HUDEP-2 (cell line): ENCODE data around the gene CASZ1.
A peak's percentile ranks its signal among the peaks of the same experiment; 100 is the strongest.

Experiments
- DNase-seq, 76 experiments: peaks; one replicate each; lab custom pipeline; 2025; ENCODE audit not compliant: unreplicated experiment in 76 of 76; lab: John Stamatoyannopoulos, UW

Gene CASZ1

DNA sequence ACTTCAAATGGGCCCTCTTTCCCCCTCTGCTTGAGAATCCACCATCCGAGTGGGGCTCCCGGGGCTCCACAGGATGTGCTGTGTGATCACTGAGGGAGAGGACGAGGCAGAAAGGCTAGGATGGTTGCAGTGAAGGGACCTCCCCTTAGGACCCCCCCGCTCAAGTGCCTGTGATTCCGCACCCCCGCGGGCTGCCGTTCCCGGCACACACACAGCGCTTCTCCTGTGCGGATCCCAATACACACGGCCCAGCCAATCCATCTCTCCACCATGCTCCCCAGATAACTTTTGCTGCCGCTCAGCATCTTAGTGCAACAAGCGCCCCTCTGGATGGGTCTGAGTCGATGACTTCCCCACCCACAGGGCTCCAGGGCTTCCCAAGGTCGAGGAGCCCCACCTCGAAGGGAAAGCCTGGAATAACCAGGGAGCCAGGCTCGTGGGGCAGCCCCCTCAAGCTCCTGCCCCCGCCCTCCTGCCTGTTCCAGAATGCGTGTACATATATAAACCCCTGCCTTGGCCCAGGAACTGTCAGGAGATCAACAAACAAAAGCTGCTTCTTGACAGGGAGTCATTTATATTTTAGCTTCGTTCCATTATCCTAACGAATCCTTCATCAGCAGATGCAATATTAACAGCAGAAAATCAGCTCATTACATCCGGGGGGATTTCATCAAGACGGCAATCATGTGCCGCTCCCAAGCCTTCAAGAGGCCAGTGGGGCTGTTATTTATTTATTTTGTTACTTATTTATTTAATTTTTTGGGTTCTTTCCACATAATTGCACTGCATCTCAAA lies 83.7 kb downstream of the CASZ1 start:
- DNase-seq = no peak

GRCh38 chr1:10710489-10710888 lies 86.0 kb downstream of the CASZ1 start:
- DNase-seq = no peak

DNA sequence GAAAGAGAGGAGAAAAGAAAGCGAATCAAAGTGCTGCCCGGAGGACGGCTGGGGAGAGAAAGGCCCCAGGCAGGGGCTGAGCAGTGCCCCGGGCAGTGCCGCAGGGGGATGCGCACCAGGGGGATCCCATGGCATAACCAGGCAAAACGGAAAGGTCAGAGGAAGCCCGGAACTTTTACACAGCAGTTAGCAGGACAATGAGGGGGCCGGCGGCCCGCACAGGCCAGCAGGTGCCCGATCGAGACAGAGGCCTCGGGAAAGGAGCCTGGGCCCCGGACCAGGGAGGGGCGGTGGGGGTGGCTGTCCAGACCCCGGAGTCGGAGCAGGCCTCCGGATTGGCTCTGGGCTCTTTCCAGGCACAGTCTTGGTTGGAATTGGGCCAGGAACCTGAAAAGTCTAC lies 86.8 kb downstream of the CASZ1 start:
- no peak for DNase-seq

DNA sequence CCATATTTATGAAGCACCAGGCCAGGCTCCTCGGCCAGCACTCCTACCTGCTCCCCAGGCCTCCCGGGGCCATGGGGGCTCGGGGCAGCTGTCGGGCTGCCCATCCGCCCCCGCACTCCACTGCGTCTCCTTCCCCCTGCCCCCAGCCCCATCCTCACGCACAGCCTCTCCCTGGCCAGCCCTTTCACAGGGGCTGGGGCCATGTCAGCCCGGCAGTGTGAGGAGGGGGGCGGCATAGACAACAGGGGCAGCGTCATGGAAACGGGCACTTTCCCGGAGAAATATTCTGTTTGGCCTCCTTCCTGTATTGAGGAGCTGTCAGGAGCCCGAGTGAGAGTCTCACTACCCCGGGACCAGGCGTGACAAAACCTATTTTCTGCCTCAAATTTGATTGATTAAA lies 87.3 kb downstream of the CASZ1 start:
- DNase-seq = no peak

GRCh38 chr1:10708757-10709156 lies 87.7 kb downstream of the CASZ1 start:
- no peak for DNase-seq

- DNase-seq = no peak
Observed at GRCh38 chr1:10707208-10707607, 89.2 kb downstream of the CASZ1 start.

DNA sequence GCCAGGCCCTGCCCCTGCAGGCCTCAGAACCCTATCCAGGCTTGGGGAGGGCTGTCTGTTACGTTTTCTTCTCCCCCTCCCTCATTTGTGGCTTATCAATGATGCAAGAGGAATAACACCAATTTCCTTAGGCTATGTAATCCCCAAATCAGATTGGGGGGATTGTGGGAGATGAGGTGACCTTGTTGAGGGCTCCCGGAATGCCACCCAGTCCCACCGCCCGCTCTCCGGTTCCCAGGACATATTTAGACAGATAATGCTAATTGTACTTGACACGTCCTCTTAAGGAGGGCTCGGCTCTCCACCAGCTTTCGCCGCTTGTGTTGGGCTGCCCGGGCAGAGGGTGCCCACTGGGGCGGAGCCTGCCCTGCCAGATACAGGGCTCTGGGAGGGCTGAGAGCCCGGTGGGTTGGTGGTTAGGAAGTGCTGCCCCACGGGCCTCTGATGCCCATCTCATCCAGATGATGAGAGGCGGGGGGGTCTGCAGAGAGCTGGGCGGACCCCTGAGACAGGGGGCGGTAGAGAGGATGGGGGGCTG lies 90.0 kb downstream of the CASZ1 start:
- DNase-seq = no peak

GRCh38 chr1:10705953-10706352 lies 90.5 kb downstream of the CASZ1 start:
- DNase-seq = no peak

DNA sequence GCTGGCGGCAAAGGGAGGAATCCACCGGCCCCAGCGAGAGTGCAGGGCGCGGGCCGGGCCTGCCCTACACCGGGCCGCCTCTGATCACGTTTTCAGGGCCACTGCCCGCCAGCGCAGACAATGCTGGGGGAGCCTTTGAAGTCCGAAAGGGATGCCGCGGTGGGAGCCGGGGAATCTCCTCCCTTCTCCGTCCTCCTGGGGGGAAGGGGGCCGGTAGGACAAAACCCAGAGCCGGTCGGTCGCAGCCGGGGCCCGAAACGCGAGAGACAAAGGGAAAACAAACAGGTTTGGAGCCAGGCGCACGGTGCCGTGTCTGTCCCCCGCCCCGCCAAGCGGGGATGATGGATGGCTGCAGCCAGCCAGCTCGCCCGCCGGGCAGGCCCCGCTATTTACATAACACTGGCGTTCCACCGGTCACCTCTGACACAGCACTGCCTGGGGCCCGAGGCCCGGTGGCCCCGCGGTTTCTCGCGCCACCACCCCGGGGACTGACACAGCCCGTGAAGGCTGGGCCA lies 92.0 kb downstream of the CASZ1 start:
- no peak for DNase-seq

DNA sequence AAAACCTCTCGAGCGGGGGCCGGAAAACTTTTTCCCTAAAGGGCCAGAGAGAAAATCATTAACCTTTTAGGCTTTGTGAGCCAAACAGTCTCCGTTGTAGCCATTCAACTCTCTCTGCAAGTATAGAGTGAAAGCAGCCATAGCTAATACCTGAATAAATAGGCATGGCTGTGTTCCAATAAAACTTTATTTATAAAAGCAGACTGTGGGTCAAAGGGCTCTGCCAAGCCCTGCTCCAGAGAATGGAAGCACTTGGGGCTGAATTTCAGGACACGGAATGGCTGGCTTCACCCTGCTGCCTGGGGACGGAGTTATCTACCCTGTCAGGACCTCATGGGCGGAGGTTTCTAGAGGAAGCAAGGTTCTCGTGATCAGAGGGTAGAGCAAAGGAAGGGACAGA lies 92.7 kb downstream of the CASZ1 start:
- peak in 1 of 76 experiments; percentile 6 for DNase-seq

GRCh38 chr1:10701145-10701544 lies 95.3 kb downstream of the CASZ1 start:
- no peak for DNase-seq

GRCh38 chr1:10699470-10699835 lies 97.0 kb downstream of the CASZ1 start:
- DNase-seq = no peak

GRCh38 chr1:10698726-10699469 lies 97.5 kb downstream of the CASZ1 start:
- DNase-seq = no peak

DNA sequence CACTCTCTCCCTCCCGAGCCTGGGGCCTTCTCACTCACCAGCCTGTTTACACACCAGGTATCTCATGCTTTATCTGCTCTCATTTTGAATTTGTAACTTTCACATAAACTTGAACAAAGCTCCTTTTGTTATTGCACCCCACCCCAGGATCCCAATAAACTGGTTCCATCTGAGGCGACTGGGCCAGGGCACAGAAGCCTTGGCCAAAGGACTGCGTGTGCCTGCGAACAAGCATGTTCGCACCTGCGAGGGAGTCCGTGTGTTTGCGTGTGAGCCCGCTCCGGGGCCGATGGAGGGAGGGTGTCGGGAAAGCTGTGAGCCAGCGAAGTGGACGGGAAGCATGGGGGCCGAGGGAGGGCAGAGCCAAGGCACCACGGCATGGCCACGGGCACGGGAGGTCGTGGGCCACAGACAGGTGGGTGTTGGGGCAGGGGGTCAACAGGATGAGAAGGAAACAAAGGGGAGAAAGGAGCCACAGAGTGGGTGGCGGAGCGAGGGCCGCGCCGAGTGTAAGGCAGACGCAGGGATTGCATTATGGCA lies 98.8 kb downstream of the CASZ1 start:
- no peak for DNase-seq

DNA sequence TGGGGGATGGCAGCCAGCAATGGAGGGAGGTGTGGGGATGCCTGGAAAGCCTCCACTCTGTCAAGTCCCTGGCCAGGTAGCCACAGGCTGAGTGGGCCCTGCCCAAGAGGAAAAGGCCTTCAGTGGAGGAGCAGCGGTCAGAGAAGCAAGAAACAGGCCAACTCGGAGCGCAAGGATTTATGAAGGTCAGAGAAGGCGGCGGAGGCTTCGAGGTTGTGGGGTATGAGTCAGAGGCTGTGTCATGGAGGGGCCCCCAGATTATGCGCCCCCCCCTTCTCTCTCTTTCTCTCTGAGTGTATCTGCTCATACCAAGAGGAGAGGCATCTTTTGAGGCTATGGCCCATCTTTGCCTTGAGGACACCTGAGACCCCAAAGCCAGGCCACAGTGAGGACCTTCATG lies 99.5 kb downstream of the CASZ1 start:
- DNase-seq = no peak

GRCh38 chr1:10694633-10695627 lies 101.5 kb downstream of the CASZ1 start:
- DNase-seq = peak in 69 of 76 experiments; percentile 5 to 80 (median 54)

GRCh38 chr1:10694274-10694632 lies 102.2 kb downstream of the CASZ1 start:
- peak in 23 of 76 experiments; percentile 19 to 60 (median 41) for DNase-seq

DNA sequence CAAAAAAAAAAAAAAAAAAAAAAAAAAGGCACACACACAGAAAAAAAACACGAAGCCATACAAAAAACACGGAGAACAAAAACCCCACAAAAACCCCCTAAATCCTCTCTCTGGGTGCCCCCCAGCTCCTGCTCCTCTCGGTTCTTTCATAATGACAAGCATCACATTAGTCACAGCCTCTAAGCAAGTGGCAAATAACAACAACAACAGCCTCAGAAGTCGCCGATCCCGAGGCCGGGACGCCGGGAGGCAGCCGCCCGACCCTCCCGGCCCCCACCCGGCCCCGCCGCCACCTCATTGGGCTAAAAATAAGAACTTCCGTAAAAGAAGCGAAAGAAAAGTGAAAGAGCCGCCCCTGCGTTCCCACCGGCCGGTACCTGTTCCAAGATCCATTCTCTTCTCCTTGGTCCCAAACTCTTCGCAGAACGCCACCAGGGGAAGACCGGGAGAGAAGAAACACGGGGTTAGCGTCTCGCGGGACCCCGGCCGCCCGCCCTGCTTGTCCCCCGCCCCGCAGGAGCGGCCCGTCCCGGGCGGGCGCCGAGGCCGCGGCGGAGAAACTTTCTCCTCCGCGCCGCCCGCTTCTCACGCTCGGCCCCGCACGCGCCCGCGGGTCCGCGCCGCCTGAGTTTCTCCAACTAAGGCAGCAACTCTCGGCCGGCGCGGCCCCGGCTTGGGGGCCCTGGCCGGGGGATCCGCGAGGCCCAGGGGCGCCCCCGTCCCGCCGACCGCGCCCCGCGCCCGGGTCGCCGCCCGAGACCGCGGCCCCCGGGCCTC lies 102.8 kb downstream of the CASZ1 start:
- DNase-seq = peak in 4 of 76 experiments; percentile 4 to 19 (median 10)

- no peak for DNase-seq
Observed at GRCh38 chr1:10693152-10693496, 103.3 kb downstream of the CASZ1 start.
